A673 (cell line): ENCODE results near the gene EPN2.

Source experiments
- EZH2 ChIP-seq: fragments of 200-600 bp; sonication (generic); IDR thresholded peaks from 2 replicates; pipeline ENCODE4 v1.6.1; 2017; ENCODE audit warnings: borderline replicate concordance, low read depth, mild to moderate bottlenecking, mixed read lengths, antibody characterized with exemption, low read length; ENCODE audit not compliant: poor library complexity, severe bottlenecking
- TF ChIP-seq, protein P1 (sequence below): fragments of 300-800, 200-600 bp; sonication (generic); conservative IDR thresholded peaks from 2 replicates; pipeline ENCODE4 v1.5.1; 2017; ENCODE audit warnings: low read depth, mild to moderate bottlenecking, antibody characterized with exemption, low read length, moderate library complexity, mixed read lengths

DNA sequence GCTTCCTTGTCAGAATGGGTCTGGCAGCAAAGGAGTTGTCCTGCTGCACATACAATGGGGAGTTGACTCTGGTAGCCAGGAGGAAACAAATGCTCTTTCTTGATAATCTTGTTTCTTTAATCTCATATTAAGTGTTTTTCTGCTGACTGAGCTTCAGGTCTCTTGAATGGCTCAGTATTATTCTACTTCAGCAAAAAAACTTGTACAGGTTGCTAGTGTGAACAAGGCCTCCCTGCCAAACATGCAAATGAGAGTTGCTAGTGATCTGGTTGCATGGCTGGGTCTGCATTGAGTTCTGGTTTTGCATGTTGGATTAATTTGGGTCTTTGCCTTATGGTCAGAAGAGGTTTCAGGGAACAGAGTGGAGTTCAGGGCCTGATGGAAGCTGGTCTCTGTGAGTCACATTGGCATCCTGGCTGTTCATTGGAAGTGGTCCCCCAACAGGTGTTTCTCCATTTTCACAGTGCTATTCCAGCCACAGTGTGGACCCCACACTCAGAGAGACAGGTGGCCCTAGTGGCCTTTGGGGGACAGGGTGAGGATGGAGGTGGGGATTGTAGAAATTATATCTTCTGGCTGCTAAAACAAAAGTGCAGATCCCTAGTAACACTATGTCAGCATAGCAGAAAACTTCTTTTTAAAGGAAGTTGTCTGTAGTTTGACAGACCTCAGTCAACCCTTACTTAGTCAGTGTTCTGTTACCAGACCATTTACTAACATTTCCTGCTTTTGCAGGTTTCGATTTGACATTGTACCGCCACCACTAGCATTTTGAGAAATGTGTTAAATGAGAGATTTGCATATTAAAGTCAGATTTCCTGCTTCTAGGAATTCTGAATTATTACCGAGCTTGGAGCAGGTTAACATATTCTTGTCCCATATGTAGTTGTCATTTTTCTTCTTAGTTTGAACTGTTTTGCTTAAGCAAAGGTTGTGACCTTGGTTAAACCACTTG, 47.1 kb downstream of the EPN2 start:
- TF ChIP-seq EZH2: no peak
- TF ChIP-seq, protein P1, sequence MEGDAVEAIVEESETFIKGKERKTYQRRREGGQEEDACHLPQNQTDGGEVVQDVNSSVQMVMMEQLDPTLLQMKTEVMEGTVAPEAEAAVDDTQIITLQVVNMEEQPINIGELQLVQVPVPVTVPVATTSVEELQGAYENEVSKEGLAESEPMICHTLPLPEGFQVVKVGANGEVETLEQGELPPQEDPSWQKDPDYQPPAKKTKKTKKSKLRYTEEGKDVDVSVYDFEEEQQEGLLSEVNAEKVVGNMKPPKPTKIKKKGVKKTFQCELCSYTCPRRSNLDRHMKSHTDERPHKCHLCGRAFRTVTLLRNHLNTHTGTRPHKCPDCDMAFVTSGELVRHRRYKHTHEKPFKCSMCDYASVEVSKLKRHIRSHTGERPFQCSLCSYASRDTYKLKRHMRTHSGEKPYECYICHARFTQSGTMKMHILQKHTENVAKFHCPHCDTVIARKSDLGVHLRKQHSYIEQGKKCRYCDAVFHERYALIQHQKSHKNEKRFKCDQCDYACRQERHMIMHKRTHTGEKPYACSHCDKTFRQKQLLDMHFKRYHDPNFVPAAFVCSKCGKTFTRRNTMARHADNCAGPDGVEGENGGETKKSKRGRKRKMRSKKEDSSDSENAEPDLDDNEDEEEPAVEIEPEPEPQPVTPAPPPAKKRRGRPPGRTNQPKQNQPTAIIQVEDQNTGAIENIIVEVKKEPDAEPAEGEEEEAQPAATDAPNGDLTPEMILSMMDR: no peak
